H9 (cell line): Measurements from ENCODE around the gene HS6ST2. TPM values are rescaled to one million over a fixed set of nuclear protein-coding genes. Genes with fewer than 3 reads are reported as not detected.

Experiments used
- DNase-seq: peaks from one replicate; pipeline ENCODE4 v3.0.0-alpha.2; 2017
- H2AFZ ChIP-seq: one replicate; pipeline ENCODE4 v1.6.1; 2013; ENCODE audit warnings: mild to moderate bottlenecking, low read length, control low read depth, moderate library complexity
- H2AK5ac ChIP-seq: 2 replicates; pipeline ENCODE4 v1.6.1; 2013; ENCODE audit warnings: low read length, control low read depth, mixed read lengths; ENCODE audit not compliant: insufficient read length
- H2BK120ac ChIP-seq: one replicate; pipeline ENCODE4 v1.6.1; 2013; ENCODE audit warnings: low read depth, mild to moderate bottlenecking, low read length, control low read depth, inconsistent platforms; ENCODE audit not compliant: poor library complexity, severe bottlenecking
- H2BK12ac ChIP-seq: 2 replicates; pipeline ENCODE4 v1.6.1; 2013; ENCODE audit warnings: low read length, control low read depth, mixed read lengths, low read depth; ENCODE audit not compliant: insufficient read length
- H2BK15ac ChIP-seq: 2 replicates; pipeline ENCODE4 v1.6.1; 2013; ENCODE audit warnings: low read depth, low read length, control low read depth
- H2BK20ac ChIP-seq: one replicate; pipeline ENCODE4 v1.6.1; 2013; ENCODE audit warnings: low read depth, mild to moderate bottlenecking, low read length, control low read depth, inconsistent platforms; ENCODE audit not compliant: poor library complexity, severe bottlenecking
- H2BK5ac ChIP-seq: 2 replicates; pipeline ENCODE4 v1.6.1; 2013; ENCODE audit warnings: low read length, control low read depth, mixed read lengths; ENCODE audit not compliant: insufficient read length
- H3K14ac ChIP-seq: 2 replicates; pipeline ENCODE4 v1.6.1; 2013; ENCODE audit warnings: low read length, control low read depth; ENCODE audit not compliant: insufficient read depth
- H3K18ac ChIP-seq: 2 replicates; pipeline ENCODE4 v1.6.1; 2013; ENCODE audit warnings: low read depth, mild to moderate bottlenecking, mixed read lengths, low read length, control low read depth; ENCODE audit not compliant: insufficient read length
- H3K23ac ChIP-seq: 2 replicates; pipeline ENCODE4 v1.6.1; 2013; ENCODE audit warnings: low read length, control low read depth, mixed read lengths, low read depth; ENCODE audit not compliant: insufficient read length
- H3K23me2 ChIP-seq: 2 replicates; pipeline ENCODE4 v1.6.1; 2013; ENCODE audit warnings: low read depth, mild to moderate bottlenecking, mixed read lengths, low read length, control low read depth; ENCODE audit not compliant: insufficient read length, poor library complexity, severe bottlenecking
- H3K27ac ChIP-seq: 2 replicates; pipeline ENCODE4 v1.5.1; 2013; ENCODE audit warnings: low read length, control low read depth, mixed read lengths, low read depth; ENCODE audit not compliant: insufficient read length
- H3K27me3 ChIP-seq: 2 replicates; pipeline ENCODE4 v1.6.1; 2013; ENCODE audit warnings: low read length, control low read depth, inconsistent platforms; ENCODE audit not compliant: insufficient read depth
- H3K4ac ChIP-seq: 2 replicates; pipeline ENCODE4 v1.6.1; 2013; ENCODE audit warnings: low read depth, mild to moderate bottlenecking, control low read depth, inconsistent platforms, low read length, moderate library complexity
- H3K4me1 ChIP-seq: 2 replicates; pipeline ENCODE4 v1.6.1; 2013; ENCODE audit warnings: low read length, control low read depth, inconsistent platforms; ENCODE audit not compliant: insufficient read depth
- H3K4me2 ChIP-seq: 2 replicates; pipeline ENCODE4 v1.6.1; 2013; ENCODE audit warnings: low read length, control low read depth, mixed read lengths; ENCODE audit not compliant: insufficient read length, insufficient read depth
- H3K56ac ChIP-seq: 2 replicates; pipeline ENCODE4 v1.6.1; 2013; ENCODE audit warnings: low read depth, mild to moderate bottlenecking, mixed read lengths, low read length, control low read depth; ENCODE audit not compliant: insufficient read length
- H3K79me1 ChIP-seq: 2 replicates; pipeline ENCODE4 v1.6.1; 2013; ENCODE audit warnings: low read depth, mild to moderate bottlenecking, moderate library complexity, low read length, control low read depth, inconsistent platforms; ENCODE audit not compliant: insufficient read depth, poor library complexity, severe bottlenecking
- H3K79me2 ChIP-seq: 2 replicates; pipeline ENCODE4 v1.6.1; 2013; ENCODE audit warnings: low read length, control low read depth, inconsistent platforms; ENCODE audit not compliant: insufficient read depth
- H3K9ac ChIP-seq: 2 replicates; pipeline ENCODE4 v1.6.1; 2013; ENCODE audit warnings: low read length, control low read depth, mixed read lengths; ENCODE audit not compliant: insufficient read length; ENCODE audit errors: extremely low read depth
- H3K9me3 ChIP-seq: one replicate; pipeline ENCODE4 v1.6.1; 2013; ENCODE audit warnings: low read depth, low read length, inconsistent platforms; ENCODE audit not compliant: control insufficient read depth
- H3T11ph ChIP-seq: one replicate; pipeline ENCODE4 v1.6.1; 2013; ENCODE audit warnings: mild to moderate bottlenecking, low read length, control low read depth, inconsistent platforms
- H4K20me1 ChIP-seq: one replicate; pipeline ENCODE4 v1.6.1; 2013; ENCODE audit not compliant: control insufficient read depth, insufficient read length, insufficient read depth
- H4K5ac ChIP-seq: 2 replicates; pipeline ENCODE4 v1.6.1; 2013; ENCODE audit warnings: low read depth, mild to moderate bottlenecking, mixed read lengths, low read length, control low read depth; ENCODE audit not compliant: insufficient read length
- H4K8ac ChIP-seq: replicated peaks from 2 replicates; pipeline ENCODE4 v1.6.1; 2013; ENCODE audit warnings: low read length, control low read depth, mixed read lengths, low read depth; ENCODE audit not compliant: insufficient read length
- H4K91ac ChIP-seq: 2 replicates; pipeline ENCODE4 v1.6.1; 2013; ENCODE audit warnings: low read depth, mild to moderate bottlenecking, moderate library complexity, mixed read lengths, low read length, control low read depth; ENCODE audit not compliant: insufficient read length
- H3K27ac Mint-ChIP-seq, 3 experiments: 2 replicates in 2 of 3; 3 replicates in 1 of 3; pipeline ENCODE4 v1.8.0; 2020 to 2021; ENCODE audit warnings: mixed read lengths in 3 of 3, mild to moderate bottlenecking in 1 of 3, moderate library complexity in 1 of 3
- H3K27me3 Mint-ChIP-seq: 2 replicates; pipeline ENCODE4 v1.8.0; 2021; ENCODE audit warnings: low read depth, mild to moderate bottlenecking, moderate library complexity, mixed read lengths
- H3K36me3 Mint-ChIP-seq, 3 experiments: 2 replicates in 2 of 3; 3 replicates in 1 of 3; pipeline ENCODE4 v1.8.0; 2020 to 2021; ENCODE audit warnings: low read depth in 3 of 3, mixed read lengths in 3 of 3; ENCODE audit not compliant: insufficient read depth in 1 of 3
- H3K4me1 Mint-ChIP-seq, 2 experiments: 2 replicates each; pipeline ENCODE4 v1.8.0; 2020; ENCODE audit warnings: mixed read lengths in 2 of 2
- H3K4me3 Mint-ChIP-seq, 2 experiments: 2 replicates in 1 of 2; 3 replicates in 1 of 2; pipeline ENCODE4 v1.8.0; 2020 to 2021; ENCODE audit warnings: mild to moderate bottlenecking in 2 of 2, mixed read lengths in 2 of 2, moderate library complexity in 1 of 2
- H3K9me3 Mint-ChIP-seq, 2 experiments: 2 replicates in 1 of 2; 3 replicates in 1 of 2; pipeline ENCODE4 v1.8.0; 2020; ENCODE audit warnings: mild to moderate bottlenecking in 2 of 2, mixed read lengths in 2 of 2, moderate library complexity in 1 of 2
- WGBS: extraction: QIAGEN DNeasy Blood & Tissue Kit; methylation state at CpG from one replicate; pipeline ENCODE4 v1.1.7; 2013; ENCODE audit warnings: missing lambda C conversion rate, low lambda C conversion rate, mixed read lengths; ENCODE audit not compliant: insufficient read length; ENCODE audit errors: extremely low coverage; 5-methylcytosine and 5-hydroxymethylcytosine counted together
- total RNA-seq: library from RNA; stranded (reverse); gene quantifications from 2 replicates; pipeline ENCODE4 v1.2.1, GENCODE V29; 2021
- TF ChIP-seq, protein P1 (sequence below): fragments of 200-600 bp; sonication (generic); conservative IDR thresholded peaks from 3 replicates; pipeline ENCODE4 v1.8.0; 2021; ENCODE audit warnings: antibody characterized with exemption, mild to moderate bottlenecking

The HS6ST2 gene
- total RNA-seq, 1 experiment from 2014 or later = 4.8 TPM

GRCh38 chrX:132737743-132738142 is 220.7 kb downstream of the HS6ST2 start:
- H3K9me3 Mint-ChIP-seq = no peaks in the 10 kb centered on the region
- H4K8ac ChIP-seq = no peak overlapping the region
- H3K27ac Mint-ChIP-seq = no peak overlapping the region
- no peak overlapping the region for H3K56ac ChIP-seq
- H3K27me3 Mint-ChIP-seq = peaks cover 62% of the 10 kb centered on the region
- no peak overlapping the region for H4K91ac ChIP-seq
- H2BK5ac ChIP-seq = no peak overlapping the region
- H3K79me1 ChIP-seq = no peaks in the 10 kb centered on the region
- H2BK15ac ChIP-seq = no peak overlapping the region
- no peak overlapping the region for H2AK5ac ChIP-seq
- H4K5ac ChIP-seq = no peak overlapping the region
- H3K4ac ChIP-seq = no peak overlapping the region
- no peak overlapping the region for H3K23ac ChIP-seq
- no peak overlapping the region for H2BK12ac ChIP-seq
- H3K9ac ChIP-seq = no peak overlapping the region
- H3K14ac ChIP-seq = no peak overlapping the region
- peaks cover 2% of the 10 kb centered on the region for H4K20me1 ChIP-seq
- peaks cover 53 to 58% of the 10 kb centered on the region in 2 experiments for H3K4me1 Mint-ChIP-seq
- no peaks in the 10 kb centered on the region for H3K79me2 ChIP-seq
- no peak overlapping the region for H2BK20ac ChIP-seq
- H2AFZ ChIP-seq = no peak overlapping the region
- H3K23me2 ChIP-seq = no peaks in the 10 kb centered on the region
- no peak overlapping the region for H3K4me2 ChIP-seq
- TF ChIP-seq, protein P1, sequence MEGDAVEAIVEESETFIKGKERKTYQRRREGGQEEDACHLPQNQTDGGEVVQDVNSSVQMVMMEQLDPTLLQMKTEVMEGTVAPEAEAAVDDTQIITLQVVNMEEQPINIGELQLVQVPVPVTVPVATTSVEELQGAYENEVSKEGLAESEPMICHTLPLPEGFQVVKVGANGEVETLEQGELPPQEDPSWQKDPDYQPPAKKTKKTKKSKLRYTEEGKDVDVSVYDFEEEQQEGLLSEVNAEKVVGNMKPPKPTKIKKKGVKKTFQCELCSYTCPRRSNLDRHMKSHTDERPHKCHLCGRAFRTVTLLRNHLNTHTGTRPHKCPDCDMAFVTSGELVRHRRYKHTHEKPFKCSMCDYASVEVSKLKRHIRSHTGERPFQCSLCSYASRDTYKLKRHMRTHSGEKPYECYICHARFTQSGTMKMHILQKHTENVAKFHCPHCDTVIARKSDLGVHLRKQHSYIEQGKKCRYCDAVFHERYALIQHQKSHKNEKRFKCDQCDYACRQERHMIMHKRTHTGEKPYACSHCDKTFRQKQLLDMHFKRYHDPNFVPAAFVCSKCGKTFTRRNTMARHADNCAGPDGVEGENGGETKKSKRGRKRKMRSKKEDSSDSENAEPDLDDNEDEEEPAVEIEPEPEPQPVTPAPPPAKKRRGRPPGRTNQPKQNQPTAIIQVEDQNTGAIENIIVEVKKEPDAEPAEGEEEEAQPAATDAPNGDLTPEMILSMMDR = no peak
- H3K36me3 Mint-ChIP-seq = no peaks in the 10 kb centered on the region; a peak in 1 of 7 replicates
- no peak overlapping the region for H3K27ac ChIP-seq
- no peak overlapping the region for H3T11ph ChIP-seq
- H3K4me1 ChIP-seq = peaks cover 8% of the 10 kb centered on the region
- no peaks in the 10 kb centered on the region for H3K9me3 ChIP-seq
- no peak overlapping the region for H2BK120ac ChIP-seq
- H3K27me3 ChIP-seq = peaks cover 15% of the 10 kb centered on the region; the same call in 1 of the 2 replicates
- H3K18ac ChIP-seq = no peak overlapping the region
- DNase-seq = no peak
- WGBS = no CpG with 5 or more reads among the region's 5 CpGs
- no peak overlapping the region for H3K4me3 Mint-ChIP-seq
